NCI-H2227 treated with DMSO at 0.1 percent for 48 hours (cell line): Measurements from ENCODE around the gene FAM131C.

Source experiments
- DNase-seq: peaks from one replicate; lab custom pipeline; 2025; lab: John Stamatoyannopoulos, UW

Gene FAM131C

DNA sequence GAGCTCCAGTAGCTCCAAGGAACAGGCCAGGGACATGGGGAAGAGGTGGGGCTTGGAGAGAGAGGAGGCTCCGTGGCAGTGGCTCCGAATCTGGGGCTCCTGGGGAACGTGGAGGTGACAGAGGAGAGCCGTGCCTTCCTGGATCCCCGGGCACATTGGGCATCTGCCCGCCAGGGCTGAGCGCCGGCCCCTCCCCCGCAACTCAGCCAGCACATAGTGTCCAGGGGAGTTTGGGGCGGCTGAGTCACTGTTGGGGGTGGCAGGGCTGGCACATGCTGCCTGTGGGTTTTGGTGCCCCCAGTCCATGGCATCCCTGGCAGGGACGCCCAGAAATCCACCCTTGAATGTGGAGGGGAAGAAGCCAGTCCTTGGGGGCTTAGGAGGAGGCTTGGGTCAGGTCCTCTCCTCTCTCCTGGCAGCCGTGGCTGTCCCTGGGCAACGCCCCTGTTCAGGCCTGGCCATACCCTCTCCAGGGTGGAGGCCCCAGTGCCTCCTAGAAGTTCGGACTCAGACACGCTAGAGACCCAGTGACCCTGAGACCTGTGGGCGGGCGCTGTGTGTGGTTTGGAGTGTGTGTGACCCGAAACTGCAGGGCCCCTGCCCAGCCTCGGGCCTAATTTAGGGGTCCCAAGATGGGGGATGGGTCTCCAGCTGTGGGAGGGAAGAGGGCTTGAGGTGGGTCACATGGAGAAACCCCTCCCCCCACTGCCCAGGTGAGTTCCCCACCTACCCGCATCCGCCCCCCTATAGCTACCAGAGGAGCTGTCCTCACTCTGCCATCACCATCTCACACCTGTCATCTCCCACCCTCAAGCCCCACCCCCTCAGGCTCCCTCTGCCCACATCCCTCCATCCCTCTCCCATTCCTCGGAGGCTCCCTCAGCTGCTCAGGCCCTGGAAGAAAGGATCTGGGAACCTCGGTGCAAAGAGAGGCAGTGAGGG is 57.2 kb downstream of the FAM131C start:
- no peak for DNase-seq

DNA sequence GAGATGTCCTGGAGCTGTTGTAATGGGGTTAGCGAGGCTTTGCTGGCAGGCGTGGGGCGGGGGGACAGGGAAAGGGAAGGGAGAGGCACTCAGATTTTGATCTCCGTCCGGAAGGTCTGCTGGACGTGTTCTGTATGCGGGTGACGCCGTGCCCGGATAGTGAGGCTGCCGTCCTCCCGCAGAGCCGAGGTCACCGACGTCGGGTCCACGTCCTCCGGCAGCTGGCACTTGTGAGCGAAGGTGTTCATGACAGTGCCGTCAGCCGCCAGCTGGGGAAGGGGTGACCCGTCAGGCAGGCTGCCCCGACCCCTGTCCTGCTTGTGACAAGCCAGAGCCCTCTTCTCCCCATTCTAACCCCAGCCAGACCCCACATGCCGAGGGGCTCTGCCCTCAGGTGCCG is 58.0 kb downstream of the FAM131C start:
- no peak for DNase-seq

DNA sequence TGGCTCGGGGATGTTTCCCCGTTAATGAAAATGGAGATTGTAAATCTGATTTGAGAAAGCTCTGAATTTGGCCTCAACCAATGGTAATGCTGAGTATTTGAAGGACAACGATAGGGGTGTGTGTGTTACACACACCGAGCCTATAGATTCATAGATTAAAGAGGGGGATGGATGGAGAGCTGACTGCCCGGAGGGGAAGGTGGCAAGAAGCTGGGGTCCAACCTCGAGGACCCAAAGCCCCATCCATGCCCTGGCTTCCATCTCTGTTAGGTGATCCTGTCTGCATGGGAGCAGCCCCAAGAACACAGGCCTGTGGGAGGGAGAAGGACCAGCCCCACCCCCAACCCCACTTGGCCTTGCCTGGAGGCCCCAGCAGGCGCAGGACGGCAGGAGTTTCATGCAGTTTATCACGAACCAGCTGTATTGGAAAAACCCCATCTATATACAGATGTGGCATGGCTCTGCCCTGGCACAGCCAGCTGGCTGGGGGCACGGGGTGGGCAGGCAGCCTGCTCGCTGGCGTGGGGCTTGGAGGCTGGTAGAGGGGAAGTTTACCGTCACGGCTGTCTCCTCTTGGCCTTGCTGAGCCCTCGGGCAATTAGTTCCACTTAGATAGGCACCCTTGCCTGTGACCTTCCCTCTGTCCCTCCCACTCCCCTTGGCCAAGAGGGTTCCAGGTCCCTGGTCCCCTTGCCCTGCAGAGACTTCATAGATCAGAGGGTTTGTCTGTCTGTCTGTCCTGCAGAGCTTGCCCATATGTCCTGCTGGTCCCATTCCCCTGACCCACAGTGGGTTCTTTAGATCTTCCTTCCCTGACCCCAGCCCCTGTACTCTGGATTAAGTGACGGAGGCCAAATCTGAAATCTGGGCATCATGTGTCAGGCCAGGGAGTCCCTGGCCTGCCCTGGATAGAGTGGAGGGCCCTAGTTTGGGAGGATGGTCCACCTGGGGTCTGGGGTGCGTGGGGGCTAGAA is 58.7 kb downstream of the FAM131C start:
- DNase-seq, result no peak

DNA sequence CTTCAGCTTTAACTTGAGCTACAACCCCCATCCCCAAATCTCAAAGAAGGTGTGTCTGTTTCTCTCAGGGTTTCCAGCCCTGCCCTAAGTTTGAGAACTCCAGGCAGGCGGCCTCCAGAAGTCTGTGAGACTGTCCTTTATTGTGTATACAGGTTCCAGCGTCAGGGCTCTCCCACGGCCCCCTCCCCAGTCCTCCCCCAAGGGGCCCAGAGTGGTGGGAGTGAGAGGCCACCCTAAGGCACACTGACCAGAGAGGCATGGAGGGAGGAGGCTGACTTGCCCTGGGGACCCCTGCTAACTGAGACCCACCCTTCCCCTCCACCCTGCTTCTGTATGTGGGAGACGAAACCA is 59.6 kb downstream of the FAM131C start:
- DNase-seq, result no peak

DNA sequence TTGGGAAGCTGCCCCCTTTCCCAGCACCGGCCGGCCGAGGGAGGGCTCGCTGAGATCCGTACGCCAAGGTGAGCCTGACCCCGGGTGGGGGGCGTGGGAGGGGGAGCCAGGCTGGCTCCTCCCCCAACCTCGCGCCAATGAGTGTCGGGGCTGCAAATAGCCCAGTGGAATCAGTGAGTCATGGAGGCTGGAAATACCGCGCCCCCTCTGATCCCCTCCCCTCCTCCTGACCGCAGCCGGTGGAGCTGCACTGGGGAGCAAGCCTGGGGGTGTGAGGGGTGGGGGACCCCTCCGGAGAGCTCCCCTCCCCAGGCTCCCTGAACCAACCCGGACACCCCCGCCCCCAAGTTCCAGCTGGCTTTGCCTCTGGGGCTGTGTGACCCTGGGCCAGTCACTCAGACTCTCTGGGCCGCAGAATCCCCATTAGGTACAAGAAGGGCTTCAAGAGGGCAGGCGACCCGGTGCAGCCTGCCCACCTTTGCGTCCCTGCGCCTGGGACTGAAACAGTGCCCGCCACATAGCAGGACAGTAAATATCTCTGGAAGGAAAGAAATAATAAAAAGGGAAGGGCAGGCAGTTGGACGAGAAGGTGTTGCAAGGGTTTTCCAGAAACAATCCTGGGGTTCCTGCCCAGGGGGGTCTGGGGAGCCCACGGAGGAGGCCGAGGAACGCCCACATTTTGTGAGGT is 60.1 kb downstream of the FAM131C start:
- DNase-seq, result no peak

DNA sequence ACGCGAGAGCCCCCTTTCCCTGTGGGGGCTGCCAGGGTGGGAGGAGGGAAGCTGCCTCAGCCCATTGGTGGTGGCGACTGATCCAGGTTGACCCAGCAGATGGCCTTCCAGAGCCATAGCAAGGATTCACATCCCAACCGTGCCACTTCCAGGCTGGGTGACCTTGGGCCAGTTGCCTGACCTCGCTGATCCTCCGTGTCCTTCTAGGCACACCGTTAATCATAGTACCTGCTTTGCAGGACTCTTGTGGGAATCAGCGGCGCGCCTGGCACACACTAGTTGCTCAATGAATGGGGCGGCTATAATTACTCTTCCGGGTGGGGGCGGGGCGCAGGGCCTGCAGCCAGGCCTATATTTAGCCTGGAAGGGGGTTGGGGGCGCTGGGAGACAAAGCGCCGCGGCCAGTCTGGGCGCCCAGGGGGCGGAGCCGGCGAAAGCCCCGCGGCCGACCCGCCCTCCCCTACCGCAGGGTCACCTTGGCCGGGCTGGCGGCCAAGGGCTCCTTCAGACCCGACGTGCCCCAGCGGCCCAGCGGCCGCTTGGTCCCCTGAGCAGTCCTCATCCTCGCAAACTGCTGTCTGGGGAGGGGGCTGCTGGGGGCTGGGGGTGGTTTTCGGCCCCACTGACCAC is 60.7 kb downstream of the FAM131C start:
- DNase-seq, result peak; percentile 56

DNA sequence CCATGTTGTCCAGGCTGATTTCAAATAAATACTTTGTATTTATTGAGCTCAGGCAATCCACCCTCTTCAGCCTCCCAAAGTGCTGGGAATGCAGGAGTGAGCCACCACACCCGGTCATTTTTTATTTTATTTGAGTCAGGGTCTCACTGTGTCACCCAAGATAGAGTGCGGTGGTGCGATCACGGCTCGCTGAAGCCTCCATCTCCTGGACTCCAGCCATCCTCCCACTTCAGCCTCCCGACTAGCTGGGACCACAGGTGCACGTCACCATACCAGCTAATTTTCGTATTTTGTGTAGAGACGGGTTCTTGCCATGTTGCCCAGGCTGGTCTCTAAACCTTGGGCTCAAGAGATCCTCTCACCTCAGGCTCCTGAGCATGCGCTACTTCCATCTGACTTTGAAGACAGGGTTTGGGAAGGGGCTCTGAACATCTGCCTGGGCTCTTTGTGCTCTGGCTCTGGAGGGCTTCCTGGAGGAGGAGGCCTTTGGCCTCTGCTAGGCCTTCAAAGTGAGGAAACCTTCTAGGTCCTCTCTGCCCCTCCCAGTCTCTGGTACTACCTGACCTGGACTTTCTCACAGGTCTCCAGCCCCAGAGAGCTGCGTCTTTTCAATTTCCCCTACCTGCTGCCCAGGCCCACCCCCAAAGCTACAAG is 61.4 kb downstream of the FAM131C start:
- no peak for DNase-seq

DNA sequence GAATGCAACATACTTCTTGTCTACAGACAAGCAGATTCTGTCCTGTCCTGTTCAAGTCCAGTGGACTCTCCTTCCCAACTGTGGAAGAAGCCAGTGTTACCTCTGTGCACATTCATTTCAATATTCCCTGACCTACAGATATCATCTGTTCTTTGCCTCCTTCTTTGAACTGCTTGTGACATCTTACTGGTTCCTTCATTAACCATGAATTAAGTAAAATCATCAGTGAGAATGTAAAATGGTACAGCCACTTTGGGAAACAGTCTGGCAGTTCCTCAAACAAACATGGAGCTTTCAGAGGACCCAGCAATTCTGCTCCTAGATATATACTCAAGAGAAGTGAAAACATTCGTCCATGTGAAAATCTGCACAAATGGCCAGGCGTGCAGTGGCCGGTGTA is 62.6 kb downstream of the FAM131C start:
- no peak for DNase-seq

DNA sequence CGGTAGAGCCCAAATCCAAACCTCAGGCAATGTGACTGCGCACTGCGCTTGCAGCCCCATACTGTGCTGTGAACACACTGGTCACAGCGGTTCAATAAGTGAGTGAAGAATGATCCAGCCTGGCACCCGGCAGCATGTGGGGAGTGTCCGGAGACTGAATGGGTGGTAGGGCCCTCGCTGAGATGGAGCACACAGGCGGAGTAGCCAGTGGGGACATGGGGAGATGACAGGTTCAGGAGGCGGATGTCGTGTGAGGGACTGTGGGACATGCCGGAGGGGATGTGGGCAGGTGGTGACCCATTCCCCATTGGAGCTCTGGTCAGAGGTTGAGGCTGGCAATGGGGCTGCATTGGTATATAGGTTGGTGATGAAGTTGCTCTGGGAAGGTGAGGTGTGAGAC is 63.8 kb downstream of the FAM131C start:
- DNase-seq, result no peak

DNA sequence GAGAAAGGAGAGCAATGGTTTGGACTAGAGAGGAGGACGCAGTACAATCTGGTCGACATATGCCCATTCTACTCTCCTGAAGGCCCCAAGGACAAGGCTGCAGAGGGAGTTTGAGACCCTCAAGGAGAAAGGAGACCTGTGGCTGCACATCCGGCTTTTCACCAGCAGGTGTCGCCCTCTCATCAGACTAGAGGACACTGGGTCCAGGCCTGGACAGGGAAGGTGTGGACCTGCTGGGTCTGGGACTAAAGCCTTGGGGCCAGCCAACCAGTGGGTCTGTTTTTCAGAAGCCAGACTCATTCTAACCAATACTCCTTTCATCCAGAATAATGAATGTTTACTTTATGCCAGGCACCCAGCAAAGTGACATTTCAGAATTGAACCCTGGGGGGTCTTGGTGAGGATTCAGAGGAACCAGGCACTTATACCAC is 64.4 kb downstream of the FAM131C start:
- DNase-seq, result peak; percentile 76
